ENCODE data around the gene FUT8. TPM values are rescaled to one million over a fixed set of nuclear protein-coding genes. Genes with fewer than 3 reads are reported as not detected.

Gene FUT8
- total and polyA plus RNA-seq, 2 experiments from 2014 or later = 17.4 to 35.4 TPM

DNA sequence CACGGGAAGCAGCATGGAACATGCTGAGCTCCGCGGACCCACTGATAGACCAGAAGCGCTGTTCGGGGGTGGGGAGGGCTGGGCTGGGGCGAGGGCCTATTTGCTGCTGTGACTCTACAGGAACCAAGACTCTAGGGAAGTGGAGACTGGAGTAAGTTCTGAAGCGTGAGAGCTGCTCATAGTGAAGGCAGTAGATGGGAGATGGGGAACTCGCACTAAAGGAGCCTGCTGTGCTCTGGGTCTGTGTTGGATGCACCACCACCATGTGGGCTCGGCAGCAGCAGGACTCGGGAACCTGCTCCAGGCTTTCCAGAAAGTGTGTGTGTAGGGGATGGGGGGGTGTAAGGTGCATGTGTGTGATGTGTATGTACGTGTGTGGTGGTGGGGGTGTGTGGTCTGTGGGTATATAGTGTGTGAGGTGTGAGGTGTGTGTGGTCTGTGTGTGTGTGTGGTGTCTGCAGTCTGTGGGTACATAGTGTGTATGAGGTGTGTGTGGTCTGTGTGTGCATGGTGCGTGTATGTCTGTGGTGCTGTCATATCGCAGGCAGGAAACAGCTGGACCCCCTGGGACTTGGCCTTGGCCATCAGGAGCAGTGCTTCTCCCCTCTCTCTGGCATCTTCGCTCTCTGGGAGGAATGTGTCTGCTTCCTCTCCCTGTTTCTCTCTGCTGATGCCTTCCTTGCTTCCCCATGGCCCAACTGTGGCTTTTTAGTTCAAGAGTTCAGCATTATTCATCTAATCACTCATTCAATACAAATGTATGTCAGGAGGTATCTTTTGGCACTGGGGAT, 378.9 kb downstream of the FUT8 start:
- no peaks in the 10 kb centered on the region for H3K36me3 ChIP-seq
- H3K27me3 ChIP-seq = no peaks in the 10 kb centered on the region
- H3K4me3 ChIP-seq = no peak overlapping the region
- H3K9me3 ChIP-seq (ENCODE audit: low read depth) = no peaks in the 10 kb centered on the region
- no peak overlapping the region for H3K27ac ChIP-seq
- H3K4me1 ChIP-seq (ENCODE audit: low read depth) = peaks cover 17% of the 10 kb centered on the region
- TF ChIP-seq, protein P1, sequence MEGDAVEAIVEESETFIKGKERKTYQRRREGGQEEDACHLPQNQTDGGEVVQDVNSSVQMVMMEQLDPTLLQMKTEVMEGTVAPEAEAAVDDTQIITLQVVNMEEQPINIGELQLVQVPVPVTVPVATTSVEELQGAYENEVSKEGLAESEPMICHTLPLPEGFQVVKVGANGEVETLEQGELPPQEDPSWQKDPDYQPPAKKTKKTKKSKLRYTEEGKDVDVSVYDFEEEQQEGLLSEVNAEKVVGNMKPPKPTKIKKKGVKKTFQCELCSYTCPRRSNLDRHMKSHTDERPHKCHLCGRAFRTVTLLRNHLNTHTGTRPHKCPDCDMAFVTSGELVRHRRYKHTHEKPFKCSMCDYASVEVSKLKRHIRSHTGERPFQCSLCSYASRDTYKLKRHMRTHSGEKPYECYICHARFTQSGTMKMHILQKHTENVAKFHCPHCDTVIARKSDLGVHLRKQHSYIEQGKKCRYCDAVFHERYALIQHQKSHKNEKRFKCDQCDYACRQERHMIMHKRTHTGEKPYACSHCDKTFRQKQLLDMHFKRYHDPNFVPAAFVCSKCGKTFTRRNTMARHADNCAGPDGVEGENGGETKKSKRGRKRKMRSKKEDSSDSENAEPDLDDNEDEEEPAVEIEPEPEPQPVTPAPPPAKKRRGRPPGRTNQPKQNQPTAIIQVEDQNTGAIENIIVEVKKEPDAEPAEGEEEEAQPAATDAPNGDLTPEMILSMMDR (IDR thresholded peaks at IDR 0.05; ENCODE audit: low read depth, low read length) = no peak
- DNase-seq (ENCODE audit: low read depth in 1 of 2, low spot score in 1 of 2) = peak in 1 of 2 donors; percentile 71

DNA sequence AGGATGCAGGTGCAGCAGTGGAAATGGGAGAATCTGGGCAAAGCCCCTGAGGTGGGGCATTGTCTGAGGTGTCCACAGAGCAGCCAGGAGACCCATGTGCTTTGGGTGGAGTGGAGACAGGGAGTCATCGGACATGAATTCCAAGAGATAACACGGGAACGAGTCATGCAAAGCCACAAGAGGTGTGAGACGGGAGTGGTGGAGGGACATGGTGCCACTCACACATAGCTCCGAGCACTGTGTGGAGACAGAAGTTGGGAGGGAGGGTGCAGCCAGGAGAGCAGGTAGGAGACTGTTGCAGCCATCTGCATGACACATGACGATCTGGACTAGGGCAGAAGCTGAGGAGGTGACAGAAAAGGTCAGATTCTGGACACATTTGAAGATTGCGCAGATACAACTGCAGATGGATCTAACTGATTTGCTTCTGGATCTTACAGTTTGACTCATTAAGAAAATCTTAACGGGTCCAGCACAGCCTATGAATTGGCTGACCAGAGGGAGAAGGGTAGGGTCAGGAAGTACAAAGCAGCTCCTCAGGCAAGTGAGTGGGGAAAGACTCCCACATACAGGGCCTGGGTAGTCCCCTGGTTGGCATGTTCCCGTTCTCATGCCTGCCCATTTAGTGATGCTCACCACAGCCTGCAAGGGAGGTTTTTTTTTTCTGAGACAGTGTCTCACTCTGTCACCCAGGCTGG, 379.8 kb downstream of the FUT8 start:
- no peak overlapping the region for H3K27ac ChIP-seq
- no peak for DNase-seq (ENCODE audit: low read depth in 1 of 2, low spot score in 1 of 2)
- TF ChIP-seq, protein P1 (IDR thresholded peaks at IDR 0.05; ENCODE audit: low read depth, low read length) = no peak
- peaks cover 13% of the 10 kb centered on the region for H3K4me1 ChIP-seq (ENCODE audit: low read depth)
- no peaks in the 10 kb centered on the region for H3K9me3 ChIP-seq (ENCODE audit: low read depth)
- H3K36me3 ChIP-seq = no peaks in the 10 kb centered on the region
- no peaks in the 10 kb centered on the region for H3K27me3 ChIP-seq
- no peak overlapping the region for H3K4me3 ChIP-seq

Data from cardiac muscle cell (in vitro differentiated cells and primary cell).